ENCODE results near the gene CBARP. TPM values are rescaled to one million over a fixed set of nuclear protein-coding genes. Genes with fewer than 3 reads are reported as not detected.

Gene CBARP
- total RNA-seq, 6 experiments from 2014 or later = 0.15 to 0.62 (median 0.31) TPM

DNA sequence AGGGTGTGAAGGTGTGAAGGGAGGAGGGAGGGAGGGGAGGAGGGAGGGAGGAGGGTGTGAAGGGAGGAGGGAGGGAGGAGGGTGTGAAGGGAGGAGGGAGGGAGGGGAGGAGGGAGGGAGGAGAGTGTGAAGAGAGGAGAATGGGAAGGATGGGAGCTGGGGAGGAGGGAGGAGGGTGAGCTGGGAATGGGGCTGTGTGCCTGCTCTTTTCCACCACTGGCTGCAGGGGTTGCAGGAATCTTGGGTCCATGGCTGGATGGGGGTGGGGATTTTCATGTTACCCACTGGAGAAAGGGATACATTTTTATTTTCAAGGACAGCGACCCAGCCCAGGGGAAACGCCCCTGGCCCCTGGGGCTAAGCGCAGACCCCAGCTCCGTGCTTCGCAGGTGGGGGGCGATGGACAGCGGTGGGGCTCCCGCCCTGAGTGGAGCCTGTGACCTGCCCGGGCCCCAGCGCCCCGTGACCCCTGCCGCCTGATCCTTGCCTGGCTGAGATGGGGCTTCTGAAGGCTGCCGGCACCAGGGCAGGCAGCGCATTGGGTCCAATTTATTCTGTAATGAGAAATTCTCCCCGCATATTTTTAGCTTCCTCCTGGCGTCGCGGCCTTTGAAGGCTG, 44.9 kb upstream of the CBARP start:
- TF ChIP-seq POLR2A (IDR thresholded peaks at IDR 0.05) = no peak
- TF ChIP-seq, protein P1, sequence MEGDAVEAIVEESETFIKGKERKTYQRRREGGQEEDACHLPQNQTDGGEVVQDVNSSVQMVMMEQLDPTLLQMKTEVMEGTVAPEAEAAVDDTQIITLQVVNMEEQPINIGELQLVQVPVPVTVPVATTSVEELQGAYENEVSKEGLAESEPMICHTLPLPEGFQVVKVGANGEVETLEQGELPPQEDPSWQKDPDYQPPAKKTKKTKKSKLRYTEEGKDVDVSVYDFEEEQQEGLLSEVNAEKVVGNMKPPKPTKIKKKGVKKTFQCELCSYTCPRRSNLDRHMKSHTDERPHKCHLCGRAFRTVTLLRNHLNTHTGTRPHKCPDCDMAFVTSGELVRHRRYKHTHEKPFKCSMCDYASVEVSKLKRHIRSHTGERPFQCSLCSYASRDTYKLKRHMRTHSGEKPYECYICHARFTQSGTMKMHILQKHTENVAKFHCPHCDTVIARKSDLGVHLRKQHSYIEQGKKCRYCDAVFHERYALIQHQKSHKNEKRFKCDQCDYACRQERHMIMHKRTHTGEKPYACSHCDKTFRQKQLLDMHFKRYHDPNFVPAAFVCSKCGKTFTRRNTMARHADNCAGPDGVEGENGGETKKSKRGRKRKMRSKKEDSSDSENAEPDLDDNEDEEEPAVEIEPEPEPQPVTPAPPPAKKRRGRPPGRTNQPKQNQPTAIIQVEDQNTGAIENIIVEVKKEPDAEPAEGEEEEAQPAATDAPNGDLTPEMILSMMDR (IDR thresholded peaks at IDR 0.05) = no peak
- Histone ChIP-seq H3K4me1 (peaks cover 0 to 29% (median 11%) of the 10 kb centered on the region in 4 donors), H3K9me3 (no peaks in the 10 kb centered on the region)

DNA sequence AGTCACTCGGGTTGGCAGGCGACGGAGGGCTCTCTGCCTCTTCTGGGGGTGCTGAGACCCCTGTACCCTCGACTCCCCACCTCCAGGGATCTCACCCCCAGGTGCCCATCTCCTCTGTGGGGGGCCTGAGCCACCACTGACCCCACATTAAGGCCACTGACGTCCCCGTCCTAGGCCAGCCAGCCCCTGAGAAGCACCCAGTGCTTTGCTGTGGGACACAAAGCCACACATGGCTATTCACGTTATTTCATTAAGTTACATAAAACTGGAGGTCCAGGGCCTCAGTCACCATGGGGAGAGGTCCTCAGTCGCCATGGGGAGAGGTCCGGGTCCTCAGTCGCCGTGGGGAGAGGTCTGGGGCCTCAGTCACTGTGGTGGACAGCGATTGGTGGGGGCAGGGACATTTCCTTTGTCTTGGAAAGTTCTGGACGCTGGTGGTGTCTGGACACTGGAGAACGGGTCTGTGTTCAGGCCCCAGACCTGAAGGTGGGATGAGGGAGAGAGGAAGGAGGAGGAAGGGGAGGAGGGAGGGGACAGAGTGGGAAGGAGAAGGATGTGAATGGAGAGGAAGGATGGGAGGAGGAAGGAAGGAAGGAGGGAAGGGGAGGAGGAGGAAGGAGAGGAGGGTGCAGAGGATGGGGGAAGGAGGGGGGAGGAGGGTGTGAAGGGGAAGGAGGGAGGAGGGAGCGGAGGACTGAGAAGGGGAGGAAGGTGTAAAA, 43.9 kb upstream of the CBARP start:
- no peak overlapping the region for H3K4me3 ChIP-seq
- peaks cover 0 to 29% (median 11%) of the 10 kb centered on the region in 4 donors for H3K4me1 ChIP-seq
- H3K27me3 ChIP-seq = no peaks in the 10 kb centered on the region
- ATAC-seq (no peak), DNase-seq (no peak)
- intact Hi-C loops (cut with DNase I) = loop anchor here in 1 of 2 donors (10.0 kb wide), 2 partner anchors 113 to 223 kb away; no protein-coding TSS in a partner anchor
- peaks cover 0 to 7% (median 2%) of the 10 kb centered on the region in 4 donors for H3K36me3 ChIP-seq
- WGBS (ENCODE audit: insufficient coverage, low coverage, low lambda C conversion rate, missing lambda C conversion rate) = 68% methylated on average over 9 of the region's 15 CpGs
- H3K27ac ChIP-seq = no peak overlapping the region
- TF ChIP-seq, protein P1 (IDR thresholded peaks at IDR 0.05) = no peak
- no peak for TF ChIP-seq POLR2A (IDR thresholded peaks at IDR 0.05)
- H3K9me3 ChIP-seq = no peaks in the 10 kb centered on the region

More for the DNA sequence above, 44.9 kb upstream of the CBARP start:
- no peaks in the 10 kb centered on the region for H3K27me3 ChIP-seq
- peaks cover 0 to 7% (median 2%) of the 10 kb centered on the region in 4 donors for H3K36me3 ChIP-seq
- H3K4me3 ChIP-seq = peak overlapping the region in 1 of 3 donors; percentile 57
- no peak for ATAC-seq
- intact Hi-C loops (cut with DNase I) = loop anchor here in 1 of 2 donors (10.0 kb wide), 2 partner anchors 112 to 222 kb away; no protein-coding TSS in a partner anchor
- WGBS (ENCODE audit: insufficient coverage, low coverage, low lambda C conversion rate, missing lambda C conversion rate) = 26% methylated on average over 6 of the region's 18 CpGs
- peak overlapping the region in 2 of 3 donors; percentile 70 to 88 for H3K27ac ChIP-seq
- no peak for DNase-seq

DNA sequence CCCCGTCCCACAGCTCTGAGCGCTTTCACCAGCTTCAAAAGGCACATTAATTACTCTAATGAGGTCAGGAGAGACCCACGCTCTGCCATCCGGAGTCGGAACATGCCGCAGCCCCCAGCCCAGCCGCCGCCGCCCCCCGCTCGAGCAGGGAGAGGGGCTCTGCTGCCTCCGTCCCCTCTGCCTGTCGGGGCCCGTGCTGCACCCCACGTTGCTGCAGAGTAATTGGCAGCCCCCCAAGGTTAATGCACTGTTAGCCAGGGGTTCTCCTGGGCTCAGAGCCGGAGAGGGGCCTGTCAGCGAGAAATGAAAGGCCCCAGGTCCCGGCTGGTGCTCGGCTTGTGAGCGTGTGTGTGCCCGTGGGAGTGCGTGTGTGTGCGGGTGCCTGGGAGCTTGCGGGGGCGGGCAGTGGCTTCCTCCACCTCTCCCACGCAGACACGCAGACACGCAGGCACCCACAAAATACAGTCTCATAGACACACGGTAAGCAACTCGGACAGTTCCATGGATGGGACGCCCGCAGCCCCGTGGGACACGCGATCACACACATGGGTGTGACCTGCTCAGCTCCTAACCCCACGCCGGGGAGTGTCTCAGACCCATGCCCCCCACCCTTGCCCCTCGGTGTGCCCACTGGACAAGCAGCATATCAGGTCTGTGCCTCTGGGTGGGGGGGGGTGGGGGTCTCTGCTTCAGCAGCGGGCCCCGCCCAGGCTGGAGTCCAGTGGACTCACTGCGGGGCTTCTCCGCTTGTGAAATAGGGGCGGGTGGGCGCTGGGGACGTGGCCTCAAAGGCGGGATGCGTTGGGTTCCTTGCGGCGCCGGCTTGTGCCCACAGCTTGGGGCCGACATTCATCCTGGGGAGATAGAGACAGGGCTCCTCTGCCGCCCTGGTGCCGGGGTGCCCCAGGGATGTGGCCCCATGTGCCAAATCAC, 43.1 kb upstream of the CBARP start:
- WGBS (ENCODE audit: insufficient coverage, low coverage, low lambda C conversion rate, missing lambda C conversion rate) = 75% methylated on average over 12 of the region's 53 CpGs
- ATAC-seq = no peak

More for the DNA sequence above, 43.1 kb upstream of the CBARP start:
- H3K27ac ChIP-seq = no peak overlapping the region
- H3K36me3 ChIP-seq = peaks cover 0 to 7% (median 2%) of the 10 kb centered on the region in 4 donors
- no peak for TF ChIP-seq POLR2A (IDR thresholded peaks at IDR 0.05)
- TF ChIP-seq, protein P1 (IDR thresholded peaks at IDR 0.05) = no peak
- H3K4me1 ChIP-seq = peaks cover 0 to 37% (median 14%) of the 10 kb centered on the region in 4 donors
- H3K9me3 ChIP-seq = no peaks in the 10 kb centered on the region
- H3K27me3 ChIP-seq = no peaks in the 10 kb centered on the region
- intact Hi-C loops (cut with DNase I) = loop anchor here in 1 of 2 donors (10.0 kb wide), 2 partner anchors 114 to 224 kb away; no protein-coding TSS in a partner anchor
- no peak overlapping the region for H3K4me3 ChIP-seq
- peak in 2 of 3 donors; percentile 29 to 56 for DNase-seq

Data from right lobe of liver (tissue), 6 donors.